ENCODE results near the gene G3BP2.

- TF ChIP-seq CTCF (IDR thresholded peaks at IDR 0.05) (no peak), EZH2 (IDR thresholded peaks at IDR 0.05; ENCODE audit: borderline replicate concordance, insufficient read depth, low read depth, low read length, poor library complexity, severe bottlenecking) (no peak)
Observed at GRCh38 chr4:75596061-75596460, 77.2 kb downstream of the G3BP2 start.

All from B cell (primary cell).